HepG2 (cell line): ENCODE data around the gene CMYA5. TPM values are rescaled to one million over a fixed set of nuclear protein-coding genes. Genes with fewer than 3 reads are reported as not detected.

Source experiments
- ATAC-seq: fragments of 200-7000 bp; cut with Tn5 transposase; 3 replicates; pipeline ENCODE4 v1.9.1; 2020; ENCODE audit warnings: mild to moderate bottlenecking, moderate library complexity
- BruUV-seq: library from RNA; stranded (reverse); fragments of 400-500 nt; replicated peaks from 2 replicates; lab custom pipeline; 2021; lab: Mats Ljungman, UMichigan
- CTCF ChIA-PET: fragments of 300-600 bp; formaldehyde crosslinking; extraction: SDS; loops from one replicate; lab custom pipeline; 2021; ENCODE audit warnings: low total read pairs, inconsistent platforms, low intra/inter-chr PET ratio; lab: Yijun Ruan, JAX
- POLR2A ChIA-PET: fragments of 350-600 bp; sonication (Branson Sonifier 250); formaldehyde crosslinking; loops from one replicate; lab custom pipeline; 2020; ENCODE audit warnings: antibody characterized with exemption, inconsistent platforms; lab: Yijun Ruan, JAX
- DNase-seq: peaks from one replicate; pipeline ENCODE4 v3.0.0-alpha.2; 2015; ENCODE audit warnings: low spot score
- FAIRE-seq: peaks from 3 replicates; lab custom pipeline; 2011; peaks lifted over from hg19 to GRCh38; lab: Jason Lieb, UNC
- H2AFZ ChIP-seq: one replicate; pipeline ENCODE4 v1.6.1; 2011; ENCODE audit warnings: low read length, inconsistent platforms
- H3K27ac ChIP-seq: fragments of 300-600 bp; 3 replicates; pipeline ENCODE4 v1.8.0; 2011; ENCODE audit warnings: mixed run types, mild to moderate bottlenecking, mixed read lengths, low read length, inconsistent platforms; ENCODE audit not compliant: insufficient read depth; ENCODE audit errors: extremely low read length
- H3K27me3 ChIP-seq, 2 experiments: fragments of 200-600 bp in 1 of 2; 2 replicates in 1 of 2; 3 replicates in 1 of 2; pipeline versions ENCODE4 v1.6.0 to v1.8.0; 2011; ENCODE audit warnings: low read length in 2 of 2, mild to moderate bottlenecking in 2 of 2, moderate library complexity in 2 of 2, inconsistent platforms in 1 of 2; ENCODE audit not compliant: insufficient read depth in 2 of 2, control insufficient read depth in 1 of 2
- H3K36me3 ChIP-seq, 2 experiments: fragments of 200-600 bp in 1 of 2; replicated peaks in 1 of 2; 2 replicates in 1 of 2; 3 replicates in 1 of 2; pipeline versions ENCODE4 v1.5.1 to v1.8.0; 2011; ENCODE audit warnings: low read length in 2 of 2, inconsistent platforms in 1 of 2; ENCODE audit not compliant: insufficient read depth in 2 of 2, control insufficient read depth in 1 of 2
- H3K4me1 ChIP-seq: 2 replicates; pipeline ENCODE4 v1.5.1; 2012; ENCODE audit warnings: low read length, inconsistent platforms; ENCODE audit not compliant: insufficient read depth
- H3K4me2 ChIP-seq: 2 replicates; pipeline ENCODE4 v1.6.0; 2011; ENCODE audit warnings: low read depth, low read length, inconsistent platforms
- H3K4me3 ChIP-seq, 3 experiments: fragments of 200-600 bp in 1 of 3; sonication (generic), shearing (Covaris generic) in 1 of 3; replicated peaks in 1 of 3; 2 replicates each; pipeline ENCODE4 v1.5.1; 2011 to 2016; ENCODE audit warnings: low read length in 3 of 3, inconsistent platforms in 2 of 3, low read depth in 2 of 3, mild to moderate bottlenecking in 2 of 3, control low read depth in 1 of 3, mixed read lengths in 1 of 3; ENCODE audit not compliant: insufficient read depth in 1 of 3
- H3K79me2 ChIP-seq: one replicate; pipeline ENCODE4 v1.6.1; 2011; ENCODE audit warnings: low read length, inconsistent platforms; ENCODE audit not compliant: insufficient read depth
- H3K9ac ChIP-seq: 2 replicates; pipeline ENCODE4 v1.6.0; 2011; ENCODE audit warnings: mild to moderate bottlenecking, low read depth, low read length, inconsistent platforms; ENCODE audit not compliant: insufficient read depth
- H3K9me3 ChIP-seq: 2 replicates; pipeline ENCODE4 v1.5.1; 2012; ENCODE audit warnings: mild to moderate bottlenecking, low read length
- H4K20me1 ChIP-seq: 2 replicates; pipeline ENCODE4 v1.6.0; 2011; ENCODE audit warnings: inconsistent platforms, mild to moderate bottlenecking, low read length, moderate library complexity; ENCODE audit not compliant: insufficient read depth
- ARNTL ChIP-seq: sonication (generic); formaldehyde crosslinking; IDR thresholded peaks from 2 replicates; pipeline ENCODE4 v1.4.0; 2020; ENCODE audit warnings: mild to moderate bottlenecking, missing genetic modification reagents
- ASH2L ChIP-seq: fragments of 300-600, 200-600 bp; sonication (generic); IDR thresholded peaks from 2 replicates; pipeline ENCODE4 v1.7.0; 2017; ENCODE audit warnings: low read depth, mild to moderate bottlenecking, moderate library complexity, mixed read lengths, low read length; ENCODE audit not compliant: insufficient read length
- JARID2 ChIP-seq: sonication (generic); formaldehyde crosslinking; IDR thresholded peaks from 2 replicates; pipeline ENCODE4 v1.8.1; 2023; ENCODE audit warnings: missing genetic modification reagents, inconsistent platforms; ENCODE audit not compliant: insufficient replicate concordance
- MAFG ChIP-seq: sonication (generic); formaldehyde crosslinking; IDR thresholded peaks from 2 replicates; pipeline ENCODE4 v1.5.1; 2020; ENCODE audit warnings: mild to moderate bottlenecking, missing genetic modification reagents
- ZBTB38 ChIP-seq: sonication (generic); formaldehyde crosslinking; IDR thresholded peaks from 2 replicates; pipeline ENCODE4 v1.5.1; 2020; ENCODE audit warnings: mild to moderate bottlenecking, missing genetic modification reagents
- ZNF232 ChIP-seq: sonication (generic); formaldehyde crosslinking; IDR thresholded peaks from 2 replicates; pipeline ENCODE4 v1.4.0; 2020; ENCODE audit warnings: missing genetic modification reagents, borderline replicate concordance
- ZNF337 ChIP-seq: sonication (generic); formaldehyde crosslinking; IDR thresholded peaks from 2 replicates; pipeline ENCODE4 v1.5.1; 2020; ENCODE audit warnings: missing genetic modification reagents, low read depth, mild to moderate bottlenecking, borderline replicate concordance
- ZSCAN30 ChIP-seq: sonication (generic); formaldehyde crosslinking; IDR thresholded peaks from 2 replicates; pipeline ENCODE4 v1.5.0; 2020; ENCODE audit warnings: mild to moderate bottlenecking, missing genetic modification reagents
- WGBS: methylation state at CpG from one replicate; pipeline ENCODE4 v1.1.6; 2017; ENCODE audit warnings: low lambda C conversion rate; 5-methylcytosine and 5-hydroxymethylcytosine counted together
- in situ Hi-C: cut with HindIII; loops from 2 replicates; pipeline ENCODE4 v1.10.0; 2017; ENCODE audit warnings: low pct_unique_long_range_greater_than_20kb; ENCODE audit not compliant: extremely low pct_ligation_motif_present
- intact Hi-C: fragments of 100-400 bp; cut with micrococcal nuclease; formaldehyde crosslinking; loops from one replicate; pipeline ENCODE4 v1.10.0; 2022; ENCODE audit not compliant: unreplicated experiment
- polyA plus RNA-seq, 8 experiments: library from polyadenylated mRNA; depleted of rRNA in 3 of 8; stranded (reverse) in 7 of 8; unstranded in 1 of 8; fragments of >200 nt; fragmentation: Illumina TruSeq in 4 of 8; extraction: Trizol in 4 of 8; gene quantifications; 2 replicates each; pipeline versions ENCODE4 v1.2.1 to v1.2.3, GENCODE V29; 2011 to 2016; ENCODE audit warnings: low read depth in 4 of 8, missing spikeins in 1 of 8, mixed read lengths in 1 of 8; ENCODE audit not compliant: insufficient read depth in 1 of 8
- total RNA-seq, 5 experiments: library from RNA; depleted of rRNA; stranded (reverse); fragments of >200 nt; fragmentation: Illumina TruSeq; extraction: Trizol; gene quantifications; 2 replicates each; pipeline ENCODE4 v1.2.3, GENCODE V29; 2016; ENCODE audit warnings: low read depth in 1 of 5
- TF ChIP-seq, protein P1 (sequence below): sonication (generic); formaldehyde crosslinking; conservative IDR thresholded peaks from 2 replicates; pipeline ENCODE4 v1.8.0; 2022; ENCODE audit warnings: missing genetic modification reagents

Gene CMYA5
- total and polyA plus RNA-seq, 2 of the 13 experiments (the other 11 are each of a cell fraction or from before 2014, with no cell fraction given): 0.13 to 0.51 TPM

DNA sequence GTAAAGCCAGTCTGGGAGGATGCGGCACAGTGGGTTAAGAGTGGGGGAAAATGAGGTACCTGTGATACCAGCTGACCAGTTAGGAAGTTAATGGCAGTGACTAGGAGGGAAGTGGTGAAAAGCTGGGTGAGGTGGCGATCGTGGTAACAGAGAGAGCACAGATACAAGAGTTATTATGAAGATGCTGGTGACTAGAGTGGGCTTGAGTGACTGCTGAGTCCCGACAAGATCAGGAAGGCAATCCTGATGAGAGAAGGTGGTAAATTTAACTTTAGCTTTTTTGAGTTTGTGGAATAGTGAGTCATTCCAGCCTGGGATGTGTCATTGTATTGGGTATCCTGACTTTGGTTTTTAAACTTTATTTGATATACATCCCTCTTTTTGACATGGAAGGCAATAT lies 38.8 kb downstream of the CMYA5 start (continued):
- TF ChIP-seq ASH2L (no peak), ZSCAN30 (CRISPR knock-in tag) (no peak), ZNF337 (CRISPR knock-in tag) (no peak)

DNA sequence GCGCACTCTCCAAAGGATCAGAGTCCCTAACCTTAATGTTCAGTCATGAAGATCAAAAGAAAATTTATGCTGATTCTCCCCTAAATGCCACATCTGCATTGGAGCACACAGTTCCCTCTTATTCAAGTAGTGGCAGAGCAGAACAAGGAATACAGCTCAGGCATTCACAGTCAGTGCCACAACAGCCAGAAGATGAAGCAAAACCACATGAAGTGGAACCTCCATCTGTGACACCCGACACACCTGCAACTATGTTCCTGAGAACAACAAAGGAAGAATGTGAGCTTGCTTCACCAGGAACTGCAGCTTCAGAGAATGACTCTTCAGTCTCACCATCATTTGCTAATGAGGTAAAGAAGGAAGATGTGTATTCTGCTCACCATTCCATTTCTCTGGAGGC lies 40.0 kb downstream of the CMYA5 start:
- in situ Hi-C loops: no loop called here
- H3K9ac ChIP-seq: no peak overlapping the region
- no peaks in the 10 kb centered on the region for H3K79me2 ChIP-seq
- FAIRE-seq: no peak
- POLR2A ChIA-PET: no interaction called here
- CTCF ChIA-PET: no interaction called here
- no peaks in the 10 kb centered on the region for H3K4me1 ChIP-seq
- H3K27ac ChIP-seq: no peak overlapping the region
- no peaks in the 10 kb centered on the region for H3K36me3 ChIP-seq
- no peak overlapping the region for H3K4me2 ChIP-seq
- no peaks in the 10 kb centered on the region for H4K20me1 ChIP-seq
- intact Hi-C loops: no loop called here
- no peaks in the 10 kb centered on the region for H3K9me3 ChIP-seq
- no peak for DNase-seq
- H3K4me3 ChIP-seq: no peak overlapping the region
- TF ChIP-seq JARID2 (no peak), ARNTL (no peak), ZBTB38 (CRISPR knock-in tag) (no peak), ZNF232 (CRISPR knock-in tag) (no peak), MAFG (CRISPR knock-in tag) (no peak)
- TF ChIP-seq, protein P1, sequence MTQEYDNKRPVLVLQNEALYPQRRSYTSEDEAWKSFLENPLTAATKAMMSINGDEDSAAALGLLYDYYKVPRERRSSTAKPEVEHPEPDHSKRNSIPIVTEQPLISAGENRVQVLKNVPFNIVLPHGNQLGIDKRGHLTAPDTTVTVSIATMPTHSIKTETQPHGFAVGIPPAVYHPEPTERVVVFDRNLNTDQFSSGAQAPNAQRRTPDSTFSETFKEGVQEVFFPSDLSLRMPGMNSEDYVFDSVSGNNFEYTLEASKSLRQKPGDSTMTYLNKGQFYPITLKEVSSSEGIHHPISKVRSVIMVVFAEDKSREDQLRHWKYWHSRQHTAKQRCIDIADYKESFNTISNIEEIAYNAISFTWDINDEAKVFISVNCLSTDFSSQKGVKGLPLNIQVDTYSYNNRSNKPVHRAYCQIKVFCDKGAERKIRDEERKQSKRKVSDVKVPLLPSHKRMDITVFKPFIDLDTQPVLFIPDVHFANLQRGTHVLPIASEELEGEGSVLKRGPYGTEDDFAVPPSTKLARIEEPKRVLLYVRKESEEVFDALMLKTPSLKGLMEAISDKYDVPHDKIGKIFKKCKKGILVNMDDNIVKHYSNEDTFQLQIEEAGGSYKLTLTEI (CRISPR knock-in tag): no peak
- ATAC-seq: no peak
- H3K27me3 ChIP-seq: peaks cover 4 to 33% of the 10 kb centered on the region in 2 experiments; a peak in 4 of 5 replicates
- no TSS peak for BruUV-seq
- H2AFZ ChIP-seq: no peak overlapping the region
- WGBS: 46% methylated on average over 2 of the region's 2 CpGs
